Measurements from ENCODE around the gene TYW1B. TPM values are rescaled to one million over a fixed set of nuclear protein-coding genes. Genes with fewer than 3 reads are reported as not detected.
"Not testable (repeated sequence)": the region's sequence is repeated elsewhere in the genome, so short reads cannot be mapped to it uniquely, and the experiment has no call there.

Gene TYW1B
- total and polyA plus RNA-seq, 2 experiments from 2014 or later: 1.7 to 1.9 TPM

GRCh38 chr7:72706521-72706920 is 121.5 kb downstream of the TYW1B start:
- TF ChIP-seq EZH2phosphoT487 (IDR thresholded peaks at IDR 0.05; ENCODE audit: low read depth, severe bottlenecking, unreplicated experiment) (no peak), EZH2 (IDR thresholded peaks at IDR 0.05; ENCODE audit: borderline replicate concordance) (no peak), CTCF (IDR thresholded peaks at IDR 0.05; ENCODE audit: poor library complexity) (no peak)
- Histone ChIP-seq H3K79me2 (no peaks in the 10 kb centered on the region), H4K20me1 (ENCODE audit: insufficient read depth, poor library complexity, severe bottlenecking) (no peaks in the 10 kb centered on the region), H3K27me3 (no peaks in the 10 kb centered on the region), H3K4me3 (no peak overlapping the region), H3K27ac (peak overlapping the region; percentile 26), H3K4me2 (no peak overlapping the region), H3K4me1 (ENCODE audit: insufficient read depth) (peaks cover 7% of the 10 kb centered on the region), H3K9me2 (replicated peaks; ENCODE audit: insufficient read depth) (no peaks in the 10 kb centered on the region), H3K9me3 (ENCODE audit: low read depth) (no peaks in the 10 kb centered on the region), H3K36me3 (replicated peaks; ENCODE audit: insufficient read depth, low read depth) (no peaks in the 10 kb centered on the region), H2AFZ (no peak overlapping the region)
- DNase-seq (ENCODE audit: low spot score): no peak
- 75% methylated on average over 1 of the region's 1 CpG for WGBS (ENCODE audit: low lambda C conversion rate, missing lambda C conversion rate)

GRCh38 chr7:72705693-72706092 is 122.3 kb downstream of the TYW1B start:
- not testable (repeated sequence) for H2AFZ ChIP-seq; H3K9me3 ChIP-seq (ENCODE audit: low read depth); H3K4me1 ChIP-seq (ENCODE audit: insufficient read depth); H4K20me1 ChIP-seq (ENCODE audit: insufficient read depth, poor library complexity, severe bottlenecking); H3K4me2 ChIP-seq; H3K79me2 ChIP-seq; H3K27me3 ChIP-seq; H3K9me2 ChIP-seq (replicated peaks; ENCODE audit: insufficient read depth); H3K4me3 ChIP-seq; H3K36me3 ChIP-seq (replicated peaks; ENCODE audit: insufficient read depth, low read depth)
- peak; percentile 34 for DNase-seq (ENCODE audit: low spot score)
- H3K27ac ChIP-seq: peak overlapping the region; percentile 77
- 36% methylated on average over 4 of the region's 4 CpGs for WGBS (ENCODE audit: low lambda C conversion rate, missing lambda C conversion rate)

GRCh38 chr7:72704894-72705293 is 123.1 kb downstream of the TYW1B start:
- Histone ChIP-seq H3K79me2 (no peaks in the 10 kb centered on the region), H3K4me2 (no peak overlapping the region), H3K27ac (peak overlapping the region; percentile 10), H2AFZ (no peak overlapping the region), H3K4me3 (no peak overlapping the region), H3K4me1 (ENCODE audit: insufficient read depth) (no peaks in the 10 kb centered on the region), H4K20me1 (ENCODE audit: insufficient read depth, poor library complexity, severe bottlenecking) (no peaks in the 10 kb centered on the region), H3K27me3 (no peaks in the 10 kb centered on the region), H3K9me2 (replicated peaks; ENCODE audit: insufficient read depth) (no peaks in the 10 kb centered on the region), H3K36me3 (replicated peaks; ENCODE audit: insufficient read depth, low read depth) (no peaks in the 10 kb centered on the region), H3K9me3 (ENCODE audit: low read depth) (no peaks in the 10 kb centered on the region)
- WGBS (ENCODE audit: low lambda C conversion rate, missing lambda C conversion rate): 79% methylated on average over 3 of the region's 3 CpGs
- TF ChIP-seq CTCF (IDR thresholded peaks at IDR 0.05; ENCODE audit: poor library complexity) (no peak), EZH2 (IDR thresholded peaks at IDR 0.05; ENCODE audit: borderline replicate concordance) (no peak)
- DNase-seq (ENCODE audit: low spot score): no peak

- not testable (repeated sequence) for H3K4me3 ChIP-seq; H3K9me3 ChIP-seq (ENCODE audit: low read depth); H4K20me1 ChIP-seq (ENCODE audit: insufficient read depth, poor library complexity, severe bottlenecking); H2AFZ ChIP-seq; H3K27me3 ChIP-seq; H3K27ac ChIP-seq; H3K79me2 ChIP-seq; DNase-seq (ENCODE audit: low spot score); H3K9me2 ChIP-seq (replicated peaks; ENCODE audit: insufficient read depth); H3K36me3 ChIP-seq (replicated peaks; ENCODE audit: insufficient read depth, low read depth); H3K4me2 ChIP-seq; H3K4me1 ChIP-seq (ENCODE audit: insufficient read depth)
- WGBS (ENCODE audit: low lambda C conversion rate, missing lambda C conversion rate): 90% methylated on average over 1 of the region's 1 CpG
Measured at GRCh38 chr7:72700548-72700947, 127.5 kb downstream of the TYW1B start.

- H3K9me2 ChIP-seq (replicated peaks; ENCODE audit: insufficient read depth); H3K36me3 ChIP-seq (replicated peaks; ENCODE audit: insufficient read depth, low read depth); H3K4me1 ChIP-seq (ENCODE audit: insufficient read depth); H3K4me3 ChIP-seq; H3K27me3 ChIP-seq; H3K4me2 ChIP-seq; H2AFZ ChIP-seq; H3K9me3 ChIP-seq (ENCODE audit: low read depth); H3K79me2 ChIP-seq; H4K20me1 ChIP-seq (ENCODE audit: insufficient read depth, poor library complexity, severe bottlenecking): not testable (repeated sequence)
- peak overlapping the region; percentile 54 for H3K27ac ChIP-seq
- DNase-seq (ENCODE audit: low spot score): peak; percentile 7
- WGBS (ENCODE audit: low lambda C conversion rate, missing lambda C conversion rate): 64% methylated on average over 1 of the region's 1 CpG
Measured at GRCh38 chr7:72697066-72697465, 130.9 kb downstream of the TYW1B start.

- H3K9me3 ChIP-seq (ENCODE audit: low read depth): not testable (repeated sequence)
Measured at GRCh38 chr7:72696643-72697042, 131.4 kb downstream of the TYW1B start.

GRCh38 chr7:72695482-72695881 is 132.5 kb downstream of the TYW1B start:
- not testable (repeated sequence) for H3K4me3 ChIP-seq; H3K36me3 ChIP-seq (replicated peaks; ENCODE audit: insufficient read depth, low read depth); H3K4me1 ChIP-seq (ENCODE audit: insufficient read depth); H3K79me2 ChIP-seq; H3K9me3 ChIP-seq (ENCODE audit: low read depth); DNase-seq (ENCODE audit: low spot score); H2AFZ ChIP-seq; H3K9me2 ChIP-seq (replicated peaks; ENCODE audit: insufficient read depth); H3K27me3 ChIP-seq; H3K4me2 ChIP-seq; H4K20me1 ChIP-seq (ENCODE audit: insufficient read depth, poor library complexity, severe bottlenecking); H3K27ac ChIP-seq
- 95% methylated on average over 8 of the region's 8 CpGs for whole genome bisulfite sequencing (ENCODE audit: low lambda C conversion rate, missing lambda C conversion rate)

More at GRCh38 chr7:72696643-72697042, 131.4 kb downstream of the TYW1B start:
- H3K4me1 ChIP-seq (ENCODE audit: insufficient read depth); H3K4me2 ChIP-seq; H2AFZ ChIP-seq; H3K4me3 ChIP-seq; H3K79me2 ChIP-seq; H4K20me1 ChIP-seq (ENCODE audit: insufficient read depth, poor library complexity, severe bottlenecking); H3K9me2 ChIP-seq (replicated peaks; ENCODE audit: insufficient read depth); H3K36me3 ChIP-seq (replicated peaks; ENCODE audit: insufficient read depth, low read depth); H3K27me3 ChIP-seq; H3K27ac ChIP-seq; DNase-seq (ENCODE audit: low spot score): not testable (repeated sequence)
- 22% methylated on average over 2 of the region's 2 CpGs for WGBS (ENCODE audit: low lambda C conversion rate, missing lambda C conversion rate)

All from hepatocyte (in vitro differentiated cells).